MG63 (cell line): ENCODE results near the gene REEP6. TPM values are rescaled to one million over a fixed set of nuclear protein-coding genes. Genes with fewer than 3 reads are reported as not detected.

Experiments used
- DNase-seq: peaks from one replicate; pipeline ENCODE4 v3.0.0-alpha.2; 2020
- H3K27me3 ChIP-seq: fragments of 250-450 bp; sonication (Bioruptor Pico); 2 replicates; pipeline ENCODE4 v1.5.1; 2020; ENCODE audit warnings: mild to moderate bottlenecking, moderate library complexity
- H3K36me3 ChIP-seq: fragments of 250-450 bp; sonication (Bioruptor Pico); 2 replicates; pipeline ENCODE4 v1.5.1; 2020; ENCODE audit warnings: mild to moderate bottlenecking, moderate library complexity
- H3K4me3 ChIP-seq: fragments of 250-450 bp; sonication (Bioruptor Pico); 2 replicates; pipeline ENCODE4 v1.5.1; 2020; ENCODE audit warnings: mild to moderate bottlenecking, moderate library complexity
- H3K9me3 ChIP-seq: fragments of 250-450 bp; sonication (Bioruptor Pico); 2 replicates; pipeline ENCODE4 v1.5.1; 2020; ENCODE audit warnings: mild to moderate bottlenecking, moderate library complexity
- total RNA-seq: library from RNA; depleted of rRNA; stranded (reverse); fragments of >200 nt; shearing (Covaris generic); gene quantifications from 2 replicates; pipeline ENCODE4 v1.2.3, GENCODE V29; 2014; ENCODE audit warnings: low replicate concordance

REEP6 gene
- total RNA-seq, 1 experiment from 2014 or later, result 0.99 TPM

GRCh38 chr19:1478934-1479707 is 11.9 kb upstream of the REEP6 start, which contains the start of gene C19orf25:
TSS of gene C19orf25 (minus strand) at chr19:1479215. CDS start at chr19:1478903, 312 bp downstream.
- no peaks in the 10 kb centered on the region for H3K9me3 ChIP-seq
- no peaks in the 10 kb centered on the region for H3K36me3 ChIP-seq

GRCh38 chr19:1481224-1481892 is 9.6 kb upstream of the REEP6 start:
- no peaks in the 10 kb centered on the region for H3K36me3 ChIP-seq
- H3K4me3 ChIP-seq, result no peak overlapping the region
- no peaks in the 10 kb centered on the region for H3K9me3 ChIP-seq
- DNase-seq, result no peak
- H3K27me3 ChIP-seq, result no peaks in the 10 kb centered on the region

More at GRCh38 chr19:1478934-1479707, 11.9 kb upstream of the REEP6 start, which contains the start of gene C19orf25:
- Histone ChIP-seq H3K27me3 (no peaks in the 10 kb centered on the region), H3K4me3 (peak within 1 kb of the TSS; percentile 74)
- peak; percentile 87 for DNase-seq

- Histone ChIP-seq H3K27me3 (no peaks in the 10 kb centered on the region), H3K9me3 (no peaks in the 10 kb centered on the region), H3K36me3 (no peaks in the 10 kb centered on the region), H3K4me3 (no peak overlapping the region)
- no peak for DNase-seq
Observed at GRCh38 chr19:1481893-1482360, 9.1 kb upstream of the REEP6 start.

GRCh38 chr19:1482361-1483130 is 8.4 kb upstream of the REEP6 start:
- Histone ChIP-seq H3K9me3 (no peaks in the 10 kb centered on the region), H3K36me3 (no peaks in the 10 kb centered on the region), H3K27me3 (no peaks in the 10 kb centered on the region), H3K4me3 (no peak overlapping the region)
- no peak for DNase-seq

GRCh38 chr19:1483131-1483978 is 7.6 kb upstream of the REEP6 start:
- Histone ChIP-seq H3K9me3 (no peaks in the 10 kb centered on the region), H3K36me3 (no peaks in the 10 kb centered on the region), H3K4me3 (no peak overlapping the region), H3K27me3 (no peaks in the 10 kb centered on the region)
- DNase-seq, result no peak

GRCh38 chr19:1483979-1484428 is 7.0 kb upstream of the REEP6 start:
- no peaks in the 10 kb centered on the region for H3K36me3 ChIP-seq

GRCh38 chr19:1486720-1487575 is 4.0 kb upstream of the REEP6 start:
- Histone ChIP-seq H3K9me3 (no peaks in the 10 kb centered on the region), H3K4me3 (no peak overlapping the region), H3K36me3 (no peaks in the 10 kb centered on the region), H3K27me3 (no peaks in the 10 kb centered on the region)
- no peak for DNase-seq

More at GRCh38 chr19:1483979-1484428, 7.0 kb upstream of the REEP6 start:
- Histone ChIP-seq H3K27me3 (no peaks in the 10 kb centered on the region), H3K9me3 (no peaks in the 10 kb centered on the region), H3K4me3 (no peak overlapping the region)
- DNase-seq, result no peak

- no peaks in the 10 kb centered on the region for H3K36me3 ChIP-seq
- no peak overlapping the region for H3K4me3 ChIP-seq
- H3K9me3 ChIP-seq, result no peaks in the 10 kb centered on the region
- no peaks in the 10 kb centered on the region for H3K27me3 ChIP-seq
- no peak for DNase-seq
Observed at GRCh38 chr19:1487576-1488281, 3.3 kb upstream of the REEP6 start.

GRCh38 chr19:1488282-1488601 is 2.7 kb upstream of the REEP6 start:
- Histone ChIP-seq H3K9me3 (no peaks in the 10 kb centered on the region), H3K27me3 (no peaks in the 10 kb centered on the region), H3K4me3 (no peak overlapping the region), H3K36me3 (no peaks in the 10 kb centered on the region)
- no peak for DNase-seq

- Histone ChIP-seq H3K9me3 (no peaks in the 10 kb centered on the region), H3K36me3 (no peaks in the 10 kb centered on the region), H3K27me3 (no peaks in the 10 kb centered on the region), H3K4me3 (peak overlapping the region; percentile 54)
- no peak for DNase-seq
Observed at GRCh38 chr19:1489463-1490310, 1.3 kb upstream of the REEP6 start.

- H3K4me3 ChIP-seq, result peak within 1 kb of the TSS; percentile 54
- no peaks in the 10 kb centered on the region for H3K36me3 ChIP-seq
- H3K9me3 ChIP-seq, result no peaks in the 10 kb centered on the region
- H3K27me3 ChIP-seq, result no peaks in the 10 kb centered on the region
- peak; percentile 90 for DNase-seq
Observed at GRCh38 chr19:1490311-1491113, 469 bp upstream of the REEP6 start, which contains the start of gene PCSK4. TSS of gene PCSK4 (minus strand) at chr19:1490350. CDS start at chr19:1490346, 4 bp downstream.

- H3K4me3 ChIP-seq, result no peak overlapping the region
- no peak for DNase-seq
- H3K9me3 ChIP-seq, result no peaks in the 10 kb centered on the region
- H3K27me3 ChIP-seq, result no peaks in the 10 kb centered on the region
- no peaks in the 10 kb centered on the region for H3K36me3 ChIP-seq
Observed at GRCh38 chr19:1491849-1492170, 829 bp downstream of the REEP6 start.

GRCh38 chr19:1492474-1493006 is 1.6 kb downstream of the REEP6 start:
- Histone ChIP-seq H3K36me3 (no peaks in the 10 kb centered on the region), H3K27me3 (no peaks in the 10 kb centered on the region), H3K9me3 (no peaks in the 10 kb centered on the region), H3K4me3 (no peak overlapping the region)
- DNase-seq, result no peak
